Daoy (cell line): Measurements from ENCODE around the gene JKAMP. TPM values are rescaled to one million over a fixed set of nuclear protein-coding genes. Genes with fewer than 3 reads are reported as not detected.
"Not testable (repeated sequence)": the region's sequence is repeated elsewhere in the genome, so short reads cannot be mapped to it uniquely, and the experiment has no call there.

Source experiments
- DNase-seq: peaks from one replicate; pipeline ENCODE4 v3.0.0-alpha.2; 2015; ENCODE audit warnings: low read depth
- total RNA-seq: library from RNA; depleted of rRNA; stranded (reverse); fragments of >200 nt; shearing (Covaris generic); gene quantifications from 2 replicates; pipeline ENCODE4 v1.2.3, GENCODE V29; 2014; rRNA removed

Gene JKAMP, protein sequence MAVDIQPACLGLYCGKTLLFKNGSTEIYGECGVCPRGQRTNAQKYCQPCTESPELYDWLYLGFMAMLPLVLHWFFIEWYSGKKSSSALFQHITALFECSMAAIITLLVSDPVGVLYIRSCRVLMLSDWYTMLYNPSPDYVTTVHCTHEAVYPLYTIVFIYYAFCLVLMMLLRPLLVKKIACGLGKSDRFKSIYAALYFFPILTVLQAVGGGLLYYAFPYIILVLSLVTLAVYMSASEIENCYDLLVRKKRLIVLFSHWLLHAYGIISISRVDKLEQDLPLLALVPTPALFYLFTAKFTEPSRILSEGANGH
- 168 and 191 TPM in 2 replicates for total RNA-seq

- peak; percentile 99 for DNase-seq
These were observed at the start of gene JKAMP, which contains the start of gene L3HYPDH for GRCh38 chr14:59483819-59484638. TSS of gene JKAMP (plus strand) at chr14:59484517. CDS start at chr14:59484590, 73 bp downstream. TSS of gene L3HYPDH (minus strand) at chr14:59484408. CDS start at chr14:59484316, 92 bp downstream.

DNA sequence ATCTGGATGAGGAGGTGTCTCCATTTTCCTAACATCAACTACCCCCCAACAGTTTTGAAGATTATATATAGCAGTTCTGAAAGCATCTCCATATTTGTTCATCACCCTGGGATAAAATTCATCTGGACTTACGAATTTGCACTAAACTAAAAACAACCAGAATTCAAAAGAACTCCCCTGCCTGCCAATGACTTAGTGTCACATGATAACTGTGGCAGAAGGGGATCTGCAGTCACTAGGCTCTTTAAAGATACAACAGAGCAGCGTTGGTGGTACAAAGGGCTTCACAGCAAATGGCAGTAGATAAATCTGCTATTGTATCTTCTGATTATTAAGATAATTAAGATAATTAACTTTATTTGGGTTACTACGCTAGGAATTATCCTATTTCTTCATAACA, 49.2 kb upstream of the JKAMP start:
- DNase-seq = no peak

GRCh38 chr14:59435987-59436386, 48.3 kb upstream of the JKAMP start:
- no peak for DNase-seq

DNA sequence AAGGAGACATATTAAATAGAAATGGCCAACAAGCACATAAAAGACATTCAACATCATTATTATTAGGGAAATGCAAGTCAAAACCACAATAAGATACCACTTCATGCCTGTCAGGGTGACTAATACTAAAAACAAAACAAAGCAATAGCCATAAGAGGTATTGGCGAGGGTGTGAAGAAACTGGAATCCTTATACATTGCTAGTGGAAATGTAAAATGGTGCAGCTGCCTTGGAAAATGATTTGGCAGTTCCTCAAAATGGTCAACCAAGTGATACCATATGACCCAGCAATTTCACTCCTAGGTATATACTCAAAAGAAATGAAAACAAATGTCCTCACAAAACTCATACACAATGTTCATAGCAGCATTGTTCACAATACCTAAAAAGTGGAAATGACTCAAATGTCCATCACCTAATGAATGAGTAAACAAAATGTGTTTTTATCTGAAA, 46.1 kb upstream of the JKAMP start:
- peak; percentile 59 for DNase-seq

- DNase-seq = no peak
These were observed 44.9 kb upstream of the JKAMP start for GRCh38 chr14:59439256-59439965.

DNA sequence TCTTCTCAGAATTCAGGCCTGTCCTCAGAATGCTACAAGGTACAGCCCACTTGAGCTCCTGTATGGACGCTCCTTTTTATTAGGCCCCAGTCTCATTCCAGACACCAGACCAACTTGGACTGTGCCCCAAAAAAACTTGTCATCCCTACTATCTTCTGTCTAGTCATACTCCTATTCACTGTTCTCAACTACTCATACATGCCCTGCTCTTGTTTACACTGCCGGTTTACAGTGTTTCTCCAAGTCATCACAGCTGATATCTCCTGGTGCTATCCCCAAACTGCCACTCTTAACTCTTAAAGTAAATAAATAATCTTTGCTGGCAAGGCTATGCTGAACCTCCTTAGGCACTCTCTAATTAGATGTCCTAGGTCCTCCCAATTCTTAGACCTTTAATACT, 35.6 kb upstream of the JKAMP start:
- DNase-seq = not testable (repeated sequence)

- DNase-seq = no peak
These were observed 33.6 kb upstream of the JKAMP start for GRCh38 chr14:59450716-59451115.

DNA sequence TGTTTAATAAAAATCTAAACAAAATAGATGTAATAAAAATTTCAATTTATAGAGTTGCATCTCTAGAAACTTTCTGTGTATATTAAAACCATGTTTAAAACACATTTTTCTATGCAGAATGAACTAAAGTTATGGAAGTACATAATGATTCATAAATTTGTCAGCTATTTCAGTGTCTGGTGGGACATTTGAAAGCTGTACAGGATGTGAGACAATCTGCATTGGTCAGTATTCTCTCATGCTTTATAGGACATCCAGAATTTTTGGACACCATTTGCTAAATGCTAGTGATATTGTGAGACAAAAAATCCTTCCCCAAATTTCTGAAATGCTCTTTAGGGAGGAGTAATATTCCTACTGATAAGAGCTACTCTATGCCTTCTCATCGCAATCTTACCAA, 32.5 kb upstream of the JKAMP start:
- DNase-seq = no peak

GRCh38 chr14:59454139-59454538, 30.2 kb upstream of the JKAMP start:
- peak; percentile 78 for DNase-seq

DNA sequence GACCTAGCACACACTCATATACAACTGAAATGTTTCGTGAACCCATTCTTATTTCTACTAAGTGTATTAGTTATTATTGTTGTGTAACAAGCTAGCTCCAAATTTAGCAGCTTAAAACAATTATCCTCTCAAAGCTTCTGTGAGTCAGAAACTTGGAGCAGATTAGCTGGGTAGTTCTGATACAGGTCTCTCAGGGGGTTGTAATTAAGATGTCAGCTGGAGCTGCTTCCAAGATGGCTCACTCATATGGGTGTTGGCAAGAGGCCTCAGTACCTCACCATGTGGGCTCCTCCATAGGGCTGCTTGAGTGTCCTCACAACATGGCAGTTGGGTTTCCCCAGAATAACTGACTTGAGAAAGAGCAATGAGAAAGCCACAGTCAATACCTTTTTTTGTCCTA, 28.9 kb upstream of the JKAMP start:
- peak; percentile 61 for DNase-seq

DNA sequence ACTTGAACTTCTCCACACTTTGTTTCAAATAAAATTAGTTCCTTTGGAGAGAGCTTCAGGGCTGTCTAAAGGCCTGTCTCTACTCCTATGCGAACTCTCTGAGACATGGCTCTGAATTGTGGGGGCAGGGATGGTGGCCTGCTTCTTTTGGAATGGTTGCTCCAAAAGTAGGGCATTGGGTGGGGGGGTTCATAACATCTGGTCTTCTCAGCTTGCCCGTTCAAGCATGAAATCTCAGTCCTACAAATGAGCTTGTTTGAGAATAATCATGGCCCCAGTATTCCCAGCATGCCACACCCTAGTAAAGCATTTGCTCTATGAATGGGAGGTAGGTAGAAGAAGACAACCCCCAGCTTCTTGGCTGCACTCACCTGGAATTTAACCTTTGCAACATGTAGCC, 25.8 kb upstream of the JKAMP start:
- no peak for DNase-seq

- no peak for DNase-seq
These were observed 23.9 kb upstream of the JKAMP start for GRCh38 chr14:59460378-59460777.

- no peak for DNase-seq
These were observed 22.4 kb upstream of the JKAMP start for GRCh38 chr14:59461891-59462290.

- no peak for DNase-seq
These were observed 20.4 kb upstream of the JKAMP start for GRCh38 chr14:59463787-59464485.

- DNase-seq = peak; percentile 78
These were observed 19.6 kb upstream of the JKAMP start for GRCh38 chr14:59464486-59465315.

GRCh38 chr14:59465316-59466135, 18.8 kb upstream of the JKAMP start, which contains the start of gene GPR135:
TSS of gene GPR135 (minus strand) at chr14:59465380. CDS start at chr14:59465226, 154 bp downstream.
- no peak for DNase-seq

- peak; percentile 13 for DNase-seq
These were observed 10.1 kb upstream of the JKAMP start for GRCh38 chr14:59474172-59474571.

GRCh38 chr14:59475709-59476108, 8.6 kb upstream of the JKAMP start:
- DNase-seq = no peak

- DNase-seq = no peak
These were observed 5.8 kb upstream of the JKAMP start for GRCh38 chr14:59478540-59478939.

DNA sequence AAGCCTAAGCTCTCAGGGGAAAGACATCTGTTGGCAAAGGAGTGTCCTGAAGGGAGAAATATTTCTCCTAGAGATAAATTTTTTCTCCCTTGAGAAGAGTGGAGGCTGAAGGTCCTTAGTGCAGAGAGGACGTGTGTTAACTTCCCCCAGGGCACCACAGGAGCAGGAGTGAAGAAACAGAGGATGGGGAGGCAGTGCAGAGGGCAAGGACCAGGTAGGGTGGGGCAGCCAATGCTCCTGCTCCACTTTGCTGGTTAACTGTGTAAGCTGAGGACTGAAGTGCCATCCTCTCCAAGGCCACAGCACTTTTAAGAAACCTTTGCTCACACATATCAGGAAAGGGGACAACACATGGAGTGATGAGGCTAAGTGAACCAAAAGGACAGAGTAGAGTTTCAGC, 4.2 kb upstream of the JKAMP start:
- DNase-seq = no peak
